GM18526 (cell line): ENCODE results near the gene TARDBP.

ENCODE experiments used
- POLR2A ChIP-seq: IDR thresholded peaks from 3 replicates; pipeline ENCODE4 v1.6.1; 2011; ENCODE audit not compliant: insufficient read length; ENCODE audit errors: extremely low read depth

The TARDBP gene

GRCh38 chr1:10986525-10986890, 25.9 kb upstream of the TARDBP start:
- TF ChIP-seq POLR2A = no peak

GRCh38 chr1:10987840-10988417, 24.5 kb upstream of the TARDBP start:
- no peak for TF ChIP-seq POLR2A

- TF ChIP-seq POLR2A = no peak
Measured at GRCh38 chr1:10989095-10989494, 23.4 kb upstream of the TARDBP start.

- TF ChIP-seq POLR2A = no peak
Measured at GRCh38 chr1:10990828-10991227, 21.6 kb upstream of the TARDBP start.

GRCh38 chr1:10992864-10993263, 19.6 kb upstream of the TARDBP start:
- TF ChIP-seq POLR2A = no peak

- no peak for TF ChIP-seq POLR2A
Measured at GRCh38 chr1:10996100-10996499, 16.4 kb upstream of the TARDBP start.

- no peak for TF ChIP-seq POLR2A
Measured at GRCh38 chr1:11000526-11000925, 11.9 kb upstream of the TARDBP start.

- no peak for TF ChIP-seq POLR2A
Measured at GRCh38 chr1:11013160-11013531, 692 bp downstream of the TARDBP start.

- no peak for TF ChIP-seq POLR2A
Measured at GRCh38 chr1:11019971-11020370, 7.5 kb downstream of the TARDBP start.

GRCh38 chr1:11023201-11023600, 10.7 kb downstream of the TARDBP start:
- TF ChIP-seq POLR2A = no peak

GRCh38 chr1:11024154-11024873, 11.9 kb downstream of the TARDBP start:
- no peak for TF ChIP-seq POLR2A

GRCh38 chr1:11024874-11025203, 12.4 kb downstream of the TARDBP start:
- TF ChIP-seq POLR2A = no peak

- no peak for TF ChIP-seq POLR2A
Measured at GRCh38 chr1:11025618-11026017, 13.2 kb downstream of the TARDBP start.

- no peak for TF ChIP-seq POLR2A
Measured at GRCh38 chr1:11026052-11026451, 13.6 kb downstream of the TARDBP start.

- no peak for TF ChIP-seq POLR2A
Measured at GRCh38 chr1:11026903-11027302, 14.4 kb downstream of the TARDBP start.

GRCh38 chr1:11027316-11027715, 14.9 kb downstream of the TARDBP start:
- TF ChIP-seq POLR2A = no peak

- TF ChIP-seq POLR2A = no peak
Measured at GRCh38 chr1:11028018-11028417, 15.6 kb downstream of the TARDBP start.
